ENCODE measurements around the gene LCNL1.

Gene LCNL1

DNA sequence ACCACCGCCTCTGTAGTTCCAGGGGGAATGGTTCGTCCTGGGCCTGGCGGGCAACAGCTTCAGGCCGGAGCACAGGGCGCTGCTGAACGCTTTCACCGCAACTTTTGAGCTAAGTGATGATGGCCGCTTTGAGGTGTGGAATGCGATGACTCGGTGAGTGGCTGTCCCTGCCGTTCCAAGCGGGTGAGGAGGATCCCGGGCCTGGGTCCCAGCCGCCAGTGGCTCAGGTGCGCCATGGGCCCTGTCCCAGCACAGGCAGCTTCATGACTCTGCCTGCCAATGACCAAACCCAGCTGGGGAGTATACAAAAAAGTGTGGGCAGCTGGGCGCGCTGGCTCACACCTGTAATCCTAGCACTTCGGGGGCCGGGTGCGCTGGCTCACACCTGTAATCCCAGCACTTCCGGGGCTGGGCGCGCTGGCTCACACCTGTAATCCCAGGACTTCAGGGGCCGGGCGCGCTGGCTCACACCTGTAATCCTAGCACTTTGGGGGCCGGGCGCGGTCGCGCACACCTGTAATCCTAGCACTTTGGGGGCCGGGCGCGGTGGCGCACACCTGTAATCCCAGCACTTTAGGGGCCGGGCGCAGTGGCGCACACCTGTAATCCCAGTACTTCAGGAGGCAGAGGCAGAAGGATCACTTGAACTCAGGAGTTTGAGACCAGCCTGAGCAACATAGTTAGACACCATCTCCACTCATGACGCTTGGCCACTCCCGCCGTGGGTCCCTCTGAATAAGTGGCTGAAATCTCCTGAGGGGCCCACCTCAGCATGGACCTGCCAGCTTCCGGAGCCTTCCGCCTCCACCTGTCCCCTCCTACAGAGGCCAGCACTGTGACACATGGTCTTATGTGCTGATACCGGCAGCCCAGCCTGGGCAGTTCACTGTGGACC is 29.7 kb upstream of the LCNL1 start:
- TF ChIP-seq, protein P1, sequence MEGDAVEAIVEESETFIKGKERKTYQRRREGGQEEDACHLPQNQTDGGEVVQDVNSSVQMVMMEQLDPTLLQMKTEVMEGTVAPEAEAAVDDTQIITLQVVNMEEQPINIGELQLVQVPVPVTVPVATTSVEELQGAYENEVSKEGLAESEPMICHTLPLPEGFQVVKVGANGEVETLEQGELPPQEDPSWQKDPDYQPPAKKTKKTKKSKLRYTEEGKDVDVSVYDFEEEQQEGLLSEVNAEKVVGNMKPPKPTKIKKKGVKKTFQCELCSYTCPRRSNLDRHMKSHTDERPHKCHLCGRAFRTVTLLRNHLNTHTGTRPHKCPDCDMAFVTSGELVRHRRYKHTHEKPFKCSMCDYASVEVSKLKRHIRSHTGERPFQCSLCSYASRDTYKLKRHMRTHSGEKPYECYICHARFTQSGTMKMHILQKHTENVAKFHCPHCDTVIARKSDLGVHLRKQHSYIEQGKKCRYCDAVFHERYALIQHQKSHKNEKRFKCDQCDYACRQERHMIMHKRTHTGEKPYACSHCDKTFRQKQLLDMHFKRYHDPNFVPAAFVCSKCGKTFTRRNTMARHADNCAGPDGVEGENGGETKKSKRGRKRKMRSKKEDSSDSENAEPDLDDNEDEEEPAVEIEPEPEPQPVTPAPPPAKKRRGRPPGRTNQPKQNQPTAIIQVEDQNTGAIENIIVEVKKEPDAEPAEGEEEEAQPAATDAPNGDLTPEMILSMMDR (IDR thresholded peaks at IDR 0.05), result no peak
- Histone ChIP-seq H3K4me1 (ENCODE audit: control insufficient read depth in 1 of 2, insufficient read depth in 1 of 2, low read depth in 1 of 2, low read length in 1 of 2) (peaks cover 11 to 16% of the 10 kb centered on the region in 2 experiments), H3K4me3 (ENCODE audit: low read depth in 1 of 2, low read length in 1 of 2) (no peak overlapping the region), H3K27ac (no peak overlapping the region), H3K9me3 (no peaks in the 10 kb centered on the region), H3K36me3 (no peaks in the 10 kb centered on the region), H3K27me3 (no peaks in the 10 kb centered on the region)

GRCh38 chr9:136953771-136954269 is 29.0 kb upstream of the LCNL1 start:
- no peaks in the 10 kb centered on the region for H3K27me3 ChIP-seq

GRCh38 chr9:136954270-136955083 is 28.3 kb upstream of the LCNL1 start:
- TF ChIP-seq, protein P1 (IDR thresholded peaks at IDR 0.05), result no peak
- Histone ChIP-seq H3K9me3 (no peaks in the 10 kb centered on the region), H3K4me1 (ENCODE audit: control insufficient read depth in 1 of 2, insufficient read depth in 1 of 2, low read depth in 1 of 2, low read length in 1 of 2) (peaks cover 7 to 12% of the 10 kb centered on the region in 2 experiments), H3K27me3 (no peaks in the 10 kb centered on the region), H3K27ac (no peak overlapping the region), H3K36me3 (no peaks in the 10 kb centered on the region), H3K4me3 (ENCODE audit: low read depth in 1 of 2, low read length in 1 of 2) (no peak overlapping the region)

More at GRCh38 chr9:136953771-136954269, 29.0 kb upstream of the LCNL1 start:
- no peak overlapping the region for H3K27ac ChIP-seq
- H3K4me1 ChIP-seq (ENCODE audit: control insufficient read depth in 1 of 2, insufficient read depth in 1 of 2, low read depth in 1 of 2, low read length in 1 of 2), result peaks cover 11 to 16% of the 10 kb centered on the region in 2 experiments
- no peak overlapping the region for H3K4me3 ChIP-seq (ENCODE audit: low read depth in 1 of 2, low read length in 1 of 2)
- H3K9me3 ChIP-seq, result no peaks in the 10 kb centered on the region
- TF ChIP-seq, protein P1 (IDR thresholded peaks at IDR 0.05), result no peak
- no peaks in the 10 kb centered on the region for H3K36me3 ChIP-seq

DNA sequence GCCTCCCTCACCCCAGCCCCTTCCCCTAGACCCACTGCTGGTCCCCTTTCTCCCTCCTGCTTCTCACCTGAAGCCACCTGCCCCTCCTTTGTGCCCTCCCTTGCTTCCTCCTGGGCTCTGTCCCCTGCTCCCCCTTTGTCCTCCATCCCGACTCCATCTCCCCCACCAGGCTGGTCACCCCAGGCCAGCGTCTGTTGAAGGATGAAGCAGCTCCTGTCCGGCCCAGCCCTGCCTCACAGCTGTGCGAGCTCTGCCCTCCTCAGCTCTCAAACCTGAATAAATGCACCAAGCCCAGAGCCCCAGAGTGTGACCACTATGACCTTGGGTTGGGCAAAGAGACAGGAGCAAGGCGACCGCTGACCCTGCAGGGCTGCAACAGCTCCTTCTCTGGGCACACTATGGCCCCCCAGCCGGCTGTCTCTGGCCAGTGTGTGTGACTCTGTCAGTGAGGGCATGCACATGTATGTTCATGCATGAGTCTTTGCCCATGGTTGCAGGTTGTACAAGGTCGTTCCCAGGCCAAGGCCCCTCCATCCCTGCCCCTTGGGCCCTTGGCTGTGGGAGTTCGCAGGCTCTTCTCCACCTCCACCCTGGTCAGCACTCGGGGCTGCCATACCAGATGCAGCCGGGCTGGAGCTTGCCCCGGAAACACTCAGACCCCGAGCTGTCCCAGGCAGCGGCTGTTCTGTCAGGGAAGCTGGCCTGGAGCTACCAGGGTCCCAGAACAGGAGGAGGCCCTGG is 27.4 kb upstream of the LCNL1 start:
- TF ChIP-seq, protein P1 (IDR thresholded peaks at IDR 0.05), result no peak
- no peaks in the 10 kb centered on the region for H3K36me3 ChIP-seq
- no peaks in the 10 kb centered on the region for H3K9me3 ChIP-seq

DNA sequence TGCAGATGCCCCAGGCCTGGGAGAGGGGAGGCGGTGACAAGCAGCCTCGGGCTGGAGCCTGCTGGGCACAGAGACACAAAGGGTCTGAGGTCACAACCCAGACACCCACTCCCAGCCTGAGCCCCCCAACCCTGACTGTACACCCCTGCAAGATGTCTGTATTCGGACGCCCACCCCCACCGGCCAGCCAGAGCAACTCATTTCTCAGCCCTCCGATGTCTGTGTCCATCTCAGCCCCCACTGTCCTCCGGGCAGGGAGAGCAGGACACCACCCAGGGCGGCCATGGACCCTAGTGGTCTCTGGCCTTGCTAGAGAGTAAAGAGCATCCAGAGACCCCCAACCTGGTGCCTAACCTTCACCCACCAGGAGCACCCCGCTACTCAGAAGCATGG is 26.9 kb upstream of the LCNL1 start:
- no peaks in the 10 kb centered on the region for H3K4me1 ChIP-seq (ENCODE audit: control insufficient read depth in 1 of 2, insufficient read depth in 1 of 2, low read depth in 1 of 2, low read length in 1 of 2)
- H3K36me3 ChIP-seq, result no peaks in the 10 kb centered on the region
- H3K27ac ChIP-seq, result no peak overlapping the region
- no peak overlapping the region for H3K4me3 ChIP-seq (ENCODE audit: low read depth in 1 of 2, low read length in 1 of 2)
- no peaks in the 10 kb centered on the region for H3K9me3 ChIP-seq
- no peaks in the 10 kb centered on the region for H3K27me3 ChIP-seq
- TF ChIP-seq, protein P1 (IDR thresholded peaks at IDR 0.05), result no peak

More for the DNA sequence above, 27.4 kb upstream of the LCNL1 start:
- peaks cover 3% of the 10 kb centered on the region in 2 experiments for H3K4me1 ChIP-seq (ENCODE audit: control insufficient read depth in 1 of 2, insufficient read depth in 1 of 2, low read depth in 1 of 2, low read length in 1 of 2)
- H3K4me3 ChIP-seq (ENCODE audit: low read depth in 1 of 2, low read length in 1 of 2), result no peak overlapping the region
- no peak overlapping the region for H3K27ac ChIP-seq
- H3K27me3 ChIP-seq, result no peaks in the 10 kb centered on the region
